Hepatocyte (in vitro differentiated cells): Measurements from ENCODE around the gene AFF2.

ENCODE experiments used
- EZH2 ChIP-seq: fragments of 200-600 bp; sonication (generic); IDR thresholded peaks from 2 replicates; pipeline ENCODE4 v1.6.1; 2016; ENCODE audit warnings: antibody characterized with exemption, mild to moderate bottlenecking, borderline replicate concordance
- EZH2phosphoT487 ChIP-seq: fragments of 200-600 bp; sonication (generic); IDR thresholded peaks from one replicate; pipeline ENCODE4 v1.6.1; 2018; ENCODE audit warnings: antibody characterized with exemption, mild to moderate bottlenecking, low read depth, moderate library complexity; ENCODE audit not compliant: unreplicated experiment, severe bottlenecking
- TF ChIP-seq, protein P1 (sequence below): fragments of 200-600 bp; sonication (generic); IDR thresholded peaks from 2 replicates; pipeline ENCODE4 v1.5.1; 2016; ENCODE audit warnings: antibody characterized with exemption, mild to moderate bottlenecking; ENCODE audit not compliant: poor library complexity

DNA sequence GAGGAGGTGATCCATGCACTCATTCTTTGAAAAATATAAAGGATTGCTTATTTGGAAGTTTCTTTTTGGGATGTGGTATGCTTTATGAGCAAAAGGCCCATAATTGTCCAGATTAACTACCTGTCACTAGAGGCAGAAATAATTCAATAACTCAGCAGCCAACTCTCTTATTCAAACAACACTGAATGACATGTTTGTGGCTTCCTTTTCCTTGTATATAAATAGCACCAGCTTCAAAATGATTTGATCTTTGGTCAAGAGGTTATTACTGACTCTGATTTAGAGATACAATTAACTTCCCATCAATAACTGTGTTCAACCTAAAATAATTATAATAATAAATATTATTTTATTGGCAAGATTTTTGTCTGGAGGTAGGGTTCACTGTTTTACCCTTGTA, 232.3 kb downstream of the AFF2 start:
- TF ChIP-seq, protein P1, sequence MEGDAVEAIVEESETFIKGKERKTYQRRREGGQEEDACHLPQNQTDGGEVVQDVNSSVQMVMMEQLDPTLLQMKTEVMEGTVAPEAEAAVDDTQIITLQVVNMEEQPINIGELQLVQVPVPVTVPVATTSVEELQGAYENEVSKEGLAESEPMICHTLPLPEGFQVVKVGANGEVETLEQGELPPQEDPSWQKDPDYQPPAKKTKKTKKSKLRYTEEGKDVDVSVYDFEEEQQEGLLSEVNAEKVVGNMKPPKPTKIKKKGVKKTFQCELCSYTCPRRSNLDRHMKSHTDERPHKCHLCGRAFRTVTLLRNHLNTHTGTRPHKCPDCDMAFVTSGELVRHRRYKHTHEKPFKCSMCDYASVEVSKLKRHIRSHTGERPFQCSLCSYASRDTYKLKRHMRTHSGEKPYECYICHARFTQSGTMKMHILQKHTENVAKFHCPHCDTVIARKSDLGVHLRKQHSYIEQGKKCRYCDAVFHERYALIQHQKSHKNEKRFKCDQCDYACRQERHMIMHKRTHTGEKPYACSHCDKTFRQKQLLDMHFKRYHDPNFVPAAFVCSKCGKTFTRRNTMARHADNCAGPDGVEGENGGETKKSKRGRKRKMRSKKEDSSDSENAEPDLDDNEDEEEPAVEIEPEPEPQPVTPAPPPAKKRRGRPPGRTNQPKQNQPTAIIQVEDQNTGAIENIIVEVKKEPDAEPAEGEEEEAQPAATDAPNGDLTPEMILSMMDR = no peak
- no peak for TF ChIP-seq EZH2phosphoT487
- TF ChIP-seq EZH2 = no peak
